Smooth muscle cell (in vitro differentiated cells): ENCODE results near the gene WDR35. TPM values are rescaled to one million over a fixed set of nuclear protein-coding genes. Genes with fewer than 3 reads are reported as not detected.

Source experiments
- DNase-seq: peaks from one replicate; lab custom pipeline; 2025; ENCODE audit not compliant: unreplicated experiment; lab: John Stamatoyannopoulos, UW
- H2AFZ ChIP-seq: fragments of 200-600 bp; sonication (generic); 2 replicates; pipeline ENCODE4 v1.6.0; 2016; ENCODE audit warnings: antibody characterized with exemption, low read depth, mild to moderate bottlenecking
- H3F3A ChIP-seq: fragments of 200-600 bp; sonication (generic); 2 replicates; pipeline ENCODE4 v1.6.0; 2017; ENCODE audit warnings: antibody characterized with exemption, low read depth
- H3K27ac ChIP-seq: fragments of 200-600 bp; sonication (generic); 2 replicates; pipeline ENCODE4 v1.5.1; 2016; ENCODE audit warnings: low read depth, mild to moderate bottlenecking
- H3K27me3 ChIP-seq: fragments of 200-600 bp; sonication (generic); 2 replicates; pipeline ENCODE4 v1.6.1; 2016; ENCODE audit warnings: low read depth, mild to moderate bottlenecking
- H3K36me3 ChIP-seq: fragments of 200-600 bp; sonication (generic); 2 replicates; pipeline ENCODE4 v1.5.1; 2016; ENCODE audit warnings: low read depth
- H3K4me1 ChIP-seq: fragments of 200-600 bp; sonication (generic); 2 replicates; pipeline ENCODE4 v1.5.1; 2016; ENCODE audit warnings: low read depth
- H3K4me2 ChIP-seq: fragments of 200-600 bp; sonication (generic); 2 replicates; pipeline ENCODE4 v1.6.0; 2016; ENCODE audit warnings: mild to moderate bottlenecking
- H3K4me3 ChIP-seq: fragments of 200-600 bp; sonication (generic); 2 replicates; pipeline ENCODE4 v1.5.1; 2016; ENCODE audit warnings: mild to moderate bottlenecking
- H3K79me2 ChIP-seq: fragments of 200-600 bp; sonication (generic); 2 replicates; pipeline ENCODE4 v1.6.0; 2016; ENCODE audit warnings: low read depth, mild to moderate bottlenecking
- H3K9ac ChIP-seq: fragments of 200-600 bp; sonication (generic); 2 replicates; pipeline ENCODE4 v1.6.0; 2016; ENCODE audit warnings: low read depth
- H3K9me3 ChIP-seq: fragments of 200-600 bp; sonication (generic); replicated peaks from 2 replicates; pipeline ENCODE4 v1.5.1; 2016; ENCODE audit warnings: low read depth
- H4K20me1 ChIP-seq: fragments of 200-600 bp; sonication (generic); 2 replicates; pipeline ENCODE4 v1.6.0; 2016; ENCODE audit warnings: low read depth
- CTCF ChIP-seq: fragments of 200-600 bp; sonication (generic); IDR thresholded peaks from 2 replicates; pipeline ENCODE4 v1.5.1; 2017; ENCODE audit warnings: borderline replicate concordance, mild to moderate bottlenecking, antibody characterized with exemption; ENCODE audit not compliant: insufficient read depth, poor library complexity, severe bottlenecking
- WGBS: methylation state at CpG from one replicate; pipeline ENCODE4 v1.1.7; 2016; ENCODE audit warnings: low lambda C conversion rate; 5-methylcytosine and 5-hydroxymethylcytosine counted together
- polyA plus RNA-seq: library from polyadenylated mRNA; unstranded; fragments of >200 nt; fragmentation: Nextera tagmentation; extraction: Ambion mirVana; gene quantifications from 2 replicates; pipeline ENCODE4 v1.2.1, GENCODE V29; 2016
- total RNA-seq: library from RNA; depleted of rRNA; stranded (reverse); fragments of >200 nt; gene quantifications from 2 replicates; pipeline ENCODE4 v1.2.3, GENCODE V29; 2014

WDR35 gene
- total and polyA plus RNA-seq, 2 experiments from 2014 or later = 0.70 to 4.7 TPM

GRCh38 chr2:19982268-19982667 is 7.6 kb downstream of the WDR35 start:
- DNase-seq = no peak
- H3K79me2 ChIP-seq = peaks cover 3% of the 10 kb centered on the region
- no peaks in the 10 kb centered on the region for H3K27me3 ChIP-seq
- no peak overlapping the region for H3K27ac ChIP-seq
- H3K4me2 ChIP-seq = peak overlapping the region; percentile 55
- H3F3A ChIP-seq = peaks cover 10% of the 10 kb centered on the region
- WGBS = 61% methylated on average over 1 of the region's 1 CpG
- no peak for TF ChIP-seq CTCF
- no peak overlapping the region for H2AFZ ChIP-seq
- no peaks in the 10 kb centered on the region for H4K20me1 ChIP-seq
- H3K9ac ChIP-seq = no peak overlapping the region
- H3K36me3 ChIP-seq = no peaks in the 10 kb centered on the region
- H3K9me3 ChIP-seq = no peaks in the 10 kb centered on the region
- H3K4me3 ChIP-seq = no peak overlapping the region
- H3K4me1 ChIP-seq = peaks cover 6% of the 10 kb centered on the region

- H3K36me3 ChIP-seq = no peaks in the 10 kb centered on the region
- TF ChIP-seq CTCF = no peak
- H3F3A ChIP-seq = peaks cover 10% of the 10 kb centered on the region
- H3K27ac ChIP-seq = peak overlapping the region; percentile 80
- H2AFZ ChIP-seq = no peak overlapping the region
- no peaks in the 10 kb centered on the region for H3K9me3 ChIP-seq
- no peak for DNase-seq
- no peak overlapping the region for H3K4me3 ChIP-seq
- H3K79me2 ChIP-seq = peaks cover 3% of the 10 kb centered on the region
- no peaks in the 10 kb centered on the region for H3K27me3 ChIP-seq
- H4K20me1 ChIP-seq = no peaks in the 10 kb centered on the region
- peaks cover 6% of the 10 kb centered on the region for H3K4me1 ChIP-seq
- WGBS = 25% methylated on average over 1 of the region's 1 CpG
- peak overlapping the region; percentile 58 for H3K4me2 ChIP-seq
- H3K9ac ChIP-seq = no peak overlapping the region
These were observed 10.0 kb downstream of the WDR35 start for GRCh38 chr2:19979932-19980331.

DNA sequence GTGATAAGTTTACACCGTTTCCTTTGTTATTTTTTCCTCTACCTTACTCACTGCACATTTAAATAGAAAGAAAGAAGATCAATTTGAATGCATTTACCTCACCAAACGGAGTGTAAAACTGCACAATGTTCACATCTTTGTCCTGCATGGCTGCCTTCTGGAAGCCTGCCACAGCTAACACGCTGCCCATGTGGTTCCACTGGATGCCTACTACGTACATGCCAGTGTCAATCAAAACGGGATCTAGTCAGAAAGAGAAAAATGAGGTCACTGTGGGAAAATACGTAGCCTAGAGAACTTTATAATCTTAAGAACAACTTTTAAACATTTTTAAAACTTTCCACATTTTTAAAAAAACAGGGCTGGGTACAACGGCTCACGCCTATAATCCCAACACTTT is 16.4 kb downstream of the WDR35 start:
- no peak overlapping the region for H3K4me2 ChIP-seq
- no peak overlapping the region for H3K27ac ChIP-seq
- no peak for DNase-seq
- WGBS = 99% methylated on average over 8 of the region's 8 CpGs
- no peaks in the 10 kb centered on the region for H3K27me3 ChIP-seq
- H3K79me2 ChIP-seq = no peaks in the 10 kb centered on the region
- H3K9me3 ChIP-seq = no peaks in the 10 kb centered on the region
- H3K9ac ChIP-seq = no peak overlapping the region
- H3K36me3 ChIP-seq = no peaks in the 10 kb centered on the region
- no peak overlapping the region for H3K4me3 ChIP-seq
- H2AFZ ChIP-seq = no peak overlapping the region
- H3K4me1 ChIP-seq = no peaks in the 10 kb centered on the region
- H4K20me1 ChIP-seq = no peaks in the 10 kb centered on the region
- no peak for TF ChIP-seq CTCF
- no peaks in the 10 kb centered on the region for H3F3A ChIP-seq

DNA sequence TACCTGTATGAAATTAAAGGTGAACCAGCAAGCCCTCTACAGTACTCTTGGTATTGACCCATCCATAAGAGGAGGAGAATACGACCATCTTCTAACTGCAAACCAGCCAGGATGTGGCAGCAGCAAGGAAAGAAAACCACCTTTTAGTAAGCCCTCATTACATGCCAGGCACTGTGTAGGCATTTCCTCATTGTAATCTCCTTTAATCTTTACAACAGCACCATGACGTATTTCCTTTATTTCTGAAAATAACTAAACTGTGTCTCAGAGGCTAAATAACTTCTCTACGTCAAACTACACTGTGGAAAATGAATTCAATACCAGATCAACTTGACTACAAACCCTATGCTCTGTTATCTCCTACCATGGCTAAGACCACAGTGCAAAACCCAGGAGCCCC is 18.2 kb downstream of the WDR35 start:
- DNase-seq = no peak
- H3K27me3 ChIP-seq = no peaks in the 10 kb centered on the region
- no peaks in the 10 kb centered on the region for H4K20me1 ChIP-seq
- no peaks in the 10 kb centered on the region for H3K4me1 ChIP-seq
- 43% methylated on average over 3 of the region's 3 CpGs for WGBS
- no peaks in the 10 kb centered on the region for H3F3A ChIP-seq
- H3K4me2 ChIP-seq = peak overlapping the region; percentile 39
- H3K36me3 ChIP-seq = no peaks in the 10 kb centered on the region
- no peak overlapping the region for H2AFZ ChIP-seq
- H3K79me2 ChIP-seq = no peaks in the 10 kb centered on the region
- peak overlapping the region; percentile 49 for H3K27ac ChIP-seq
- no peak overlapping the region for H3K4me3 ChIP-seq
- no peak overlapping the region for H3K9ac ChIP-seq
- no peak for TF ChIP-seq CTCF
- no peaks in the 10 kb centered on the region for H3K9me3 ChIP-seq
